Pancreas (tissue), 10 donors: ENCODE data around the gene ZNF302. TPM values are rescaled to one million over a fixed set of nuclear protein-coding genes. Genes with fewer than 3 reads are reported as not detected.
"Not testable (repeated sequence)": the region's sequence is repeated elsewhere in the genome, so short reads cannot be mapped to it uniquely, and the experiment has no call there.

Experiments used
- ATAC-seq, 4 donors: fragments of 200-7000 bp; cut with Tn5 transposase; one replicate each; pipeline versions ENCODE4 v1.8.0 to v1.9.1; 2020; ENCODE audit warnings: mild to moderate bottlenecking in 4 of 4, moderate library complexity in 4 of 4
- DNase-seq, 6 donors: peaks; one replicate each; pipeline ENCODE4 v3.0.0-alpha.2; 2020
- FAIRE-seq: peaks from 2 replicates; lab custom pipeline; 2012; peaks lifted over from hg19 to GRCh38; lab: Jason Lieb, UNC
- H3K27ac ChIP-seq, 4 donors: fragments of 200-600 bp; sonication (generic); 1 replicate in 3 of 4; 2 replicates in 1 of 4; pipeline versions ENCODE4 v1.5.0 to v1.8.0; 2020
- H3K27me3 ChIP-seq, 4 donors: fragments of 200-600 bp; one replicate each; pipeline ENCODE4 v1.8.0; 2021
- H3K36me3 ChIP-seq, 3 donors: fragments of 200-600 bp; sonication (generic) in 1 of 3; one replicate each; pipeline versions ENCODE4 v1.5.0 to v1.8.0; 2020 to 2021
- H3K4me1 ChIP-seq, 3 donors: fragments of 200-600 bp; one replicate each; pipeline ENCODE4 v1.8.0; 2021
- H3K4me3 ChIP-seq, 4 donors: fragments of 200-600 bp; sonication (generic) in 2 of 4; one replicate each; pipeline versions ENCODE4 v1.5.0 to v1.8.0; 2020 to 2021
- H3K9me3 ChIP-seq, 4 donors: fragments of 200-600 bp; one replicate each; pipeline ENCODE4 v1.8.0; 2021
- whole genome bisulfite sequencing, 2 donors: extraction: QIAGEN DNeasy Blood & Tissue Kit; methylation state at CpG; one replicate each; pipeline ENCODE4 v1.1.7; 2013; 5-methylcytosine and 5-hydroxymethylcytosine counted together
- intact Hi-C, 3 donors: fragments of 100-400 bp; cut with DNase I; formaldehyde crosslinking; loops; one replicate each; pipeline versions ENCODE4 v1.11.1 to v1.14.2; 2022
- polyA plus RNA-seq, 2 donors: library from polyadenylated mRNA; stranded (reverse); fragments of 200-250 nt; gene quantifications; one replicate each; pipeline ENCODE4 v1.2.3, GENCODE V29; 2013
- total RNA-seq, 6 donors: library from RNA; stranded (reverse); fragmentation: NEBNext Ultra II Directional in 4 of 6; extraction: Animal tissue kit (Norgen Biotek cat#: 25700) in 4 of 6; gene quantifications; one replicate each; pipeline versions ENCODE4 v1.2.1 to v1.2.4, GENCODE V29; 2021 to 2023
- TF ChIP-seq, protein P1 (sequence below), 4 donors: fragments of 200-600 bp; sonication (generic) in 3 of 4; IDR thresholded peaks; one replicate each; pipeline versions ENCODE4 v1.5.0 to v1.8.0; 2021; ENCODE audit warnings: antibody characterized with exemption in 4 of 4
- donor health status: healthy with polysubstance abuse.
- donor health status: DM: no; HTN: no; CAD: no; lungs with moderate emphysema.
- donor health status: DM: no; HTN: no; CAD: no.
- donor health status: control.
- donor health status: control.
- donor health status: Bipolar disorder and iron deficiency.
- donor health status: DM: yes; HTN: yes; CAD: no.
- donor health status: DM: no; HTN: no; CAD: no.
- donor health status: DM: no; HTN: no; CAD: no.
- donor health status: DM: yes; HTN: yes; CAD: no.

ZNF302 gene
- total and polyA plus RNA-seq, 8 donors, result 12.2 to 26.6 (median 16.4) TPM

DNA sequence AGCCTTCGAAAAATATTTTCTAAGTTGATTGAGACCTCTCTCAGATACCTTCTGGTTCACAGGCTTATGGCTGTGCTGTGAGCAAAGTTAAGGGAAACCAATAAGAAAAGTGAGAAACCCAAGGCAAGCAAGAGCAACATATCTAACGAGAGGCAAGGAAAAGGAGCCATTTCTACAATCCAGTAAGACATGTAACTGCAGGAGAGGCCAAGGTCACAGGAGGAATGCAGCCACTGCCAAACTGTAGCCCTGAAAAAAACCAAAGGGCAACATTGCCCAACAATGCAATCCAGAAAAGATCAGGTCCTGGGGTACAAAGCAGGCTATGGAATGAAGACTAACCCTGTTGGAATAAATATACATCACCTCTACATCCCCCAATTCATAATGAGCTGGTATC, 21.8 kb upstream of the ZNF302 start:
- DNase-seq, result no peak
- 38 to 54% methylated on average over 2 of the region's 2 CpGs for WGBS, 2 donors
- no peak for FAIRE-seq
- Histone ChIP-seq H3K36me3 (no peaks in the 10 kb centered on the region), H3K27ac (no peak overlapping the region), H3K4me1 (peaks cover 0 to 5% (median 0%) of the 10 kb centered on the region in 3 donors), H3K27me3 (no peaks in the 10 kb centered on the region), H3K9me3 (no peaks in the 10 kb centered on the region), H3K4me3 (no peak overlapping the region)
- ATAC-seq, result peak in 2 of 4 donors; percentile 54 to 58
- intact Hi-C loops, result no loop called here
- TF ChIP-seq, protein P1, sequence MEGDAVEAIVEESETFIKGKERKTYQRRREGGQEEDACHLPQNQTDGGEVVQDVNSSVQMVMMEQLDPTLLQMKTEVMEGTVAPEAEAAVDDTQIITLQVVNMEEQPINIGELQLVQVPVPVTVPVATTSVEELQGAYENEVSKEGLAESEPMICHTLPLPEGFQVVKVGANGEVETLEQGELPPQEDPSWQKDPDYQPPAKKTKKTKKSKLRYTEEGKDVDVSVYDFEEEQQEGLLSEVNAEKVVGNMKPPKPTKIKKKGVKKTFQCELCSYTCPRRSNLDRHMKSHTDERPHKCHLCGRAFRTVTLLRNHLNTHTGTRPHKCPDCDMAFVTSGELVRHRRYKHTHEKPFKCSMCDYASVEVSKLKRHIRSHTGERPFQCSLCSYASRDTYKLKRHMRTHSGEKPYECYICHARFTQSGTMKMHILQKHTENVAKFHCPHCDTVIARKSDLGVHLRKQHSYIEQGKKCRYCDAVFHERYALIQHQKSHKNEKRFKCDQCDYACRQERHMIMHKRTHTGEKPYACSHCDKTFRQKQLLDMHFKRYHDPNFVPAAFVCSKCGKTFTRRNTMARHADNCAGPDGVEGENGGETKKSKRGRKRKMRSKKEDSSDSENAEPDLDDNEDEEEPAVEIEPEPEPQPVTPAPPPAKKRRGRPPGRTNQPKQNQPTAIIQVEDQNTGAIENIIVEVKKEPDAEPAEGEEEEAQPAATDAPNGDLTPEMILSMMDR (IDR thresholded peaks at IDR 0.05), result no peak

DNA sequence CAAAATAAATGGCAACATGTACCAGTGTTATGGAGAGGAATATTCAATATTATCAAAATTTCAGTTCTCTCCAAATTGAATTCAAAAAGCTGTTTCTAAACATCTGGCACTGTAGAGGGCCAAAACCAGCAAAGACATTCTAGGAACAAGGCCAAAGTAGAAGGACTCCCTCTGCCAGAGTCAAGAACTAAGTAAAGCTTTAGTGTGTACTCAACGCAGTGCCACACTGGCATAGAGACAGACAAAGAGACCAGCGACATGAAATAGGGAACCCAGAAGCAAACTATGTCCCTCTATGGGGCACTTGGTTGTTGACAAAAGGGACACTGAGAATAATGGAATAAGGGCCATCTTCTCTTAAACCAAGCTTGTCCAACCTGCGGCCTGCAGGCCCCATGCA, 16.1 kb upstream of the ZNF302 start:
- Histone ChIP-seq H3K4me1 (peaks cover 0 to 6% (median 4%) of the 10 kb centered on the region in 3 donors), H3K36me3 (no peaks in the 10 kb centered on the region), H3K9me3 (no peaks in the 10 kb centered on the region), H3K27me3 (no peaks in the 10 kb centered on the region), H3K4me3 (no peak overlapping the region), H3K27ac (no peak overlapping the region)
- TF ChIP-seq, protein P1 (IDR thresholded peaks at IDR 0.05), result no peak
- intact Hi-C loops, result no loop called here
- WGBS, 2 donors, result 48 to 53% methylated on average over 3 of the region's 3 CpGs
- ATAC-seq (peak; percentile 82 to 91 (median 88)), DNase-seq (peak in 2 of 6 donors; percentile 36 to 45), FAIRE-seq (no peak)

DNA sequence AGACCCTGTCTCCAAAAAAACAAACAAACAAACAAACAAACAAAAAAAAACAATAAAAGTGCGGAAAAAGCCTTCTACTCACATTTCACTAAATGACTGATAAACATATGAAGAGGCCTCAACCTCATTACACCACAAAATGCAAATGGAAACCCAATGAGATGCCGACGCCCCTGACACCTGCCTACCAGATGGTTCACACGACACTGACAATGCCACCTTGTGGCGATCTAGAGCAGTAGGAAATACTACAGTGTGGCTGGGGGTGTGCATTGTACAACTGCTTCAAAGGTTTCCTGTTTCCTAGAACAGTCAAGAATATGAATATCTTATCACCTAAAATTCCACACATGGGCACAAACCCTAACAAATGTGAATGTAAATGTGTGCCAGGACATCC, 14.6 kb upstream of the ZNF302 start:
- FAIRE-seq (no peak), DNase-seq (peak in 1 of 6 donors; percentile 23), ATAC-seq (peak in 3 of 4 donors; percentile 62 to 69 (median 68))
- WGBS, 2 donors, result 37 to 52% methylated on average over 5 of the region's 5 CpGs
- Histone ChIP-seq H3K36me3 (no peaks in the 10 kb centered on the region), H3K9me3 (no peaks in the 10 kb centered on the region), H3K27me3 (no peaks in the 10 kb centered on the region), H3K4me3 (no peak overlapping the region), H3K4me1 (peaks cover 3 to 6% (median 4%) of the 10 kb centered on the region in 3 donors), H3K27ac (no peak overlapping the region)
- TF ChIP-seq, protein P1 (IDR thresholded peaks at IDR 0.05), result peak in 3 of 4 donors; percentile 26 to 32 (median 30)
- intact Hi-C loops, result no loop called here

DNA sequence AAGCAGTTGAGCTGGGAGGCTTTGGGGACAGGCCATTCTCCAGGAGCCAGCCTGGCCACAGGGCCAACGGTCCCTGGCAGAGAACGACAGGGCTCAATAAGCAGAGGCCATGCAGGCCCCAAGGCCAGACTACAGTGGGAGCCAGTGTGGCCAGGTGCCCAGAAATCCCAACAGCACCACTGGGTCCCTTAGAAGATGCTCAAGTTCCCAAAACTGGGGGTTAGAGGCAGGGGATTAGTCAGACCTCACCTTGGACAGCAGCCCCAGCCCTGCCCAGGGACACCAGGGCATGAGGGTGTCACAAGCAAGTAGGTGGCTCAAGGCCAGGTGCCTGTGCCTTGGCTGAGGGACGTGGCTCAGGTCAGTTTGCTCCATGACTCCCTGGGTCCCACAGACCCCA, 13.3 kb upstream of the ZNF302 start:
- peak in 2 of 4 donors; percentile 19 to 31 for ATAC-seq

DNA sequence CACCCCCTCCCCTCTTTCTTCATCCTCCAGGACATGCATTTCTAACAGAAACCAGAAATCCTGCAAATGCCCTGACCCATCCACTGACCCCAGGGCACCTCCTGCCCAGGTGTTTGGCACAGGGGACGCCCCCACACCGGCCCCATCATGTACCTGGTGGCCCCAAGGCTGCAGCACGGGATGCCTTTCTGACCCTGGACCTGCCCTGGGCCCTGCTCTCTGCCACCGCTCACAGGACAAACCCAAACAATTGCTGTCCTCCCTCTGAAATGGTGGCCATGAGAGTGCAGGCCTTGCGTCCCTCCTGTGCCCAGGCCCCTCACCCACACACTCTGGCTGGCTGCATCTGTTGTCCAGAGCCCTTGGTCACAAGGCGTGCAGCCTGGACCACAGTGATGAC, 12.6 kb upstream of the ZNF302 start:
- H3K4me3 ChIP-seq, result no peak overlapping the region
- H3K9me3 ChIP-seq, result no peaks in the 10 kb centered on the region
- DNase-seq (peak in 1 of 6 donors; percentile 47), FAIRE-seq (no peak), ATAC-seq (no peak)
- intact Hi-C loops, result no loop called here
- WGBS, 2 donors, result 88 to 91% methylated on average over 5 to 6 of the region's 6 CpGs
- H3K27ac ChIP-seq, result no peak overlapping the region
- H3K36me3 ChIP-seq, result no peaks in the 10 kb centered on the region
- TF ChIP-seq, protein P1 (IDR thresholded peaks at IDR 0.05), result no peak
- peaks cover 3 to 6% (median 4%) of the 10 kb centered on the region in 3 donors for H3K4me1 ChIP-seq
- H3K27me3 ChIP-seq, result no peaks in the 10 kb centered on the region

More for the DNA sequence above, 13.3 kb upstream of the ZNF302 start:
- TF ChIP-seq, protein P1 (IDR thresholded peaks at IDR 0.05), result no peak
- Histone ChIP-seq H3K4me1 (peaks cover 3 to 6% (median 4%) of the 10 kb centered on the region in 3 donors), H3K36me3 (no peaks in the 10 kb centered on the region), H3K27me3 (no peaks in the 10 kb centered on the region), H3K4me3 (no peak overlapping the region), H3K27ac (no peak overlapping the region), H3K9me3 (no peaks in the 10 kb centered on the region)
- WGBS, 2 donors, result 36 to 60% methylated on average over 3 of the region's 3 CpGs
- intact Hi-C loops, result no loop called here
- DNase-seq, result peak in 3 of 6 donors; percentile 26 to 70 (median 54)
- FAIRE-seq, result no peak

DNA sequence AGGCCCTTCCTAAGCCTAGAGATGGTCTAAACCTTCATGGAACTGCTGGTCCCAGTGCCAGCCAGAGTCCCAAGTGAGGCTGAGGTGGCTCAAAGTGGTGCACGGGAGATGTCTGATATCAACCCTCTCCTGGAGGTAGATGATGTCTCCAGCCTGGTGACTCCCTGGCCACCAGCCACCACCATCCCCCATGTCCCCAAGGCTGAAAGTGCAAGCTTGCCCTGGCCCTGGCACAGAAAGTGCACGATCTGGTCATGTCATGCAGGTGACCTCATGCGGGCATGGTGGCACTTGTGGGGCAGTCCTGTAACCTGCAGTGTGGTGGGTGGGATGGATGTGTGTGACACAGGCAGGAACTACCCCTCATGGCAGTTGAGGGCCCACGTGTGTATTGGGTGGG, 12.2 kb upstream of the ZNF302 start:
- intact Hi-C loops, H3K9me3 ChIP-seq, H3K27ac ChIP-seq, DNase-seq, H3K4me1 ChIP-seq, FAIRE-seq, H3K27me3 ChIP-seq, H3K4me3 ChIP-seq, ATAC-seq, H3K36me3 ChIP-seq: not testable (repeated sequence)
- 62 to 68% methylated on average over 4 of the region's 4 CpGs for WGBS, 2 donors
